GM21786 (cell line): Measurements from ENCODE around the gene PRKD1.
"Not testable (repeated sequence)": the region's sequence is repeated elsewhere in the genome, so short reads cannot be mapped to it uniquely, and the experiment has no call there.

Experiments
- ATAC-seq: cut with Tn5 transposase; IDR thresholded peaks from one replicate; pipeline ENCODE4 v1.9.1; 2021; ENCODE audit not compliant: unreplicated experiment

Gene PRKD1

DNA sequence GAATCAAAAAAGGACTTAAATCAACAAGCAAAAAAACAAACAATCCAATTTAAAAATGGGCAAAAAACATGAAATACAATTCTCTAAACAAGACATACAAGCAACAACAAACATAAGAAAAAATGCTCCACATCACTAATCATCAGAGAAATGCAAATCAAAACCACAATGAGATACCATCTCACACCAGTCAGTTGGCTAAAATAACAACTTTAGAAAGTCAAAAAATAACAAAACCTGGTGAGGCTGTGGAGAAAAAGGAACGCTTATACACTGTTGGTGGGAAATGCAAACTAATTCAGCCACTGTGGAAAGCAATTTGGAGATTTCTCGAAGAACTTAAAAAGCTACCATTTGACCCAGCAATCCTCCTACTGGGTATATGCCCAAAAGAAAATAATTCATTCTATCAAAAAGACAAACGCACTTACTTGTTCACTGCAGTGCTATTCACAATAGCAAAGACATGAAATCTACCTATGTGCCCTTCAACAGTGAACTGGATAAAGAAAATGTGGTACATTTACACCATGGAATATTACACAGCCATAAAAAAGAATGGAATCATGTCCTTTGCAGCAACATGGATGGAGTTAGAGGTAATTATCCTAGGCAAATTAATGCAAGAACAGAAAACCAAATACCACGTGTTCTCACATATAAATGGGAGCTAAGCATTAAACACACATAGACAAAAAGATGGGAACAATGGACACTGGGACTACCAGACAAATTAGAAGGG lies 26.9 kb downstream of the PRKD1 start:
- no peak for ATAC-seq

DNA sequence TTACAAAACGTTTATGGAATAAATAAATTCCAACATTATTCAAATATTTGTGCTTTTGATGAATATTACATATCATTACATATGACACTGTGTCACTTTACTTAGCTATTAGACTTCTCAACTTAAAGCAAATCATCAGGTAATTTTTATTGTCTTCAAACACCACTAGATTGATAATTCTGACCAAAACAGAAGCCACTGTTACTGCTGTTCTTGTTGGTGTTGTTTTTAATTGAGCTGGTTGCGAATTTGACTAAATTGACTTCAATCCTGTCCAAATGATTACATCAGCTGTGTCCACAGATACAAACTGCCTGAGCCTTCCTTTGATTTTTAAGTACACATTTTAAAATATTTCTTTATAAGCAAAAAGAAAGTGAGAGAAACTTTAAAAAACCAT lies 29.2 kb downstream of the PRKD1 start:
- ATAC-seq: no peak

DNA sequence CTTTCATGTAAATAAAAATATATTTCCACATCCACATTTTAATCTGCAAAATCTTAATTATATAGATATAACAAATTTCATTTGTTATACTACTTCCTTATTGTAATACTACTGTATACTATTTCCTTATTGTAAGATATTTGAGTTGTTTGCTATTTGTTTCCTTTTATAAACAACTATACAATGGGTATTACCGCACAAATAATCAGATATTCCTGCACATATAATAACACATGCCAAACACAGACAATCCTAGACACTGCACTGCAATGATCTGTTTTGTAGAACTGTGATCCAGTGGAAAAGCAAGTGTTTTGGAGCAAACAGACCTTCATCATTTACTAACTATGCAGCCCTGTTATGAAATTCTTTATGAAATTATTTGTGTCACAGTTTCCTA lies 30.5 kb downstream of the PRKD1 start:
- ATAC-seq: no peak

DNA sequence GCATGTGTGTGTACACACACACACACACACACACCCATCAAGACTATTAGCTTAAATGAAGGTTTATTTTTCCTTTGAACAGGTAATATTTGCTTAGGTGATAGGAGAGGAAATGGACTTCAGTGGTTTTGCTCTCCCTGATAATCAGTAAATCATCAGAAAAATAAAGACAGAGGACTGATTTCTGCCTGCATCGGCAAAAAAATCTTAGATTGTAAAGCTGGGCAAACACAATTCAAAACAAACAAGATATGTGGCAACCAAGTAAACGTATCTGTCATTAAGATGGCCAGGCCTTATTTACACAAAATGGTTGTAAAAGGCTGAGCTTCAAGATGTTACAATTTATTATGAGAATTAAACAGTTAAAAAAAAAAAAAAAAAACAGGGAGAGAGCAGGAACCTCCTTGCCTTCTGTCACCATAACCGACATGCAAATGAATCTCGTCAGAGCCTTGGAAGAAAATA lies 31.3 kb downstream of the PRKD1 start:
- ATAC-seq: no peak

DNA sequence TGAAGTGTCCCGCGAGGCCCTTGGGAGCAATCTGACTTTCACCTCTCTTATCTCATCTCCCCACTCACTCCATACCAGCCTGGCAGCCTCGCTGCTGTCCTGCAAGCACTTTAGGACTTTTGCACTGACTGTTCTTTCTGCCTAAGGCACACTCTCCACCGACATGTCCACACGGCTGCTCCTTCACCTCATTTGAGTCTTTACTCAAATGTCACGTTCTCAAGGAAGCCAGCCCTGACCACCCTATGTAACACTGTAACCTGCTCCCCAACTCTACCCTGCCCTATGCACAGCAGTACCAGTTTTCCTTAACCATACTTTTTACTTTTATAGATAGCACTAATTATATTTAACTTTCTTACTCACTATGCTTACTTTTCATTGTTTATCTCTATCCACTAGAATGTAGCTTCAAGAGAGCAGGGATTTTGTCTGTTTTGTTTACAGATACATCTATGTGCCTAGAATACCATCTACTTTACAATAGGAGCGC lies 32.0 kb downstream of the PRKD1 start:
- ATAC-seq: no peak

DNA sequence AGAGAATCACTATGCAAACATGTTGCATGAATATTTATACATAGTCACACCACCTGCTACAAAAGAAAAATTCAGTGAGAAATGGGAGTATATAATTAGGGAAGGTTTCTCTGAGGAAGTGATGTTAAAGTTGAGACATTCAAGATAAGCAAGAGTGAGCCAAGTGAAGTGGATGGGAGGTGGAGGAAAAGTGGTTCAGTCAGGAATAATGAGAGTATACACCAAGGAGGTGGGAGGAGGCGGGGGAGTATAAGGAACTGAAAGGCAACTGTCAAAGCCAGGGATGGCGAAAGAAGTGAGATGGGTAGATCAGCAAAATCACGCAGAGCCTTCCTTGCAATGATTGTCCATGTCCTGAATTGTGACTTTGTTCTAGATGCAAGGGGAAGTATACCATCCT lies 33.7 kb downstream of the PRKD1 start:
- no peak for ATAC-seq

DNA sequence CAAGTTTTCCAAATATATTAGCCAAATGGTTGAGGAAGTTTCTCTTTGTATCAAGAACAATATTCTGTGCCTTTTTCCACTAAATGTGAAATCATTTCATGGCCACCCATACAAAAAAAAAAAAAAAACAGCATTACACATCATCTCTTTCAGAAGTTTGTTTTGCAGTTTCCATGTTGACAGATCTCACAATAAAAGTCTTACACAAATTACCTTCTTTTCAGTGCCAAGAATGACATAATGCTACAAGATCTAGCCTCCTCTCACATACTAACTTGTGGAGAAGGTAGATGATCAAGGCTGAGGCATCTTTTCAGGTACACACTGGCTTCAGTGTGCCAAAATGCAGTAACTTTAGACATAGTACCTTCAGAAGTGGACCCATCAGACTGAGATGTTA lies 35.3 kb downstream of the PRKD1 start:
- ATAC-seq: no peak

DNA sequence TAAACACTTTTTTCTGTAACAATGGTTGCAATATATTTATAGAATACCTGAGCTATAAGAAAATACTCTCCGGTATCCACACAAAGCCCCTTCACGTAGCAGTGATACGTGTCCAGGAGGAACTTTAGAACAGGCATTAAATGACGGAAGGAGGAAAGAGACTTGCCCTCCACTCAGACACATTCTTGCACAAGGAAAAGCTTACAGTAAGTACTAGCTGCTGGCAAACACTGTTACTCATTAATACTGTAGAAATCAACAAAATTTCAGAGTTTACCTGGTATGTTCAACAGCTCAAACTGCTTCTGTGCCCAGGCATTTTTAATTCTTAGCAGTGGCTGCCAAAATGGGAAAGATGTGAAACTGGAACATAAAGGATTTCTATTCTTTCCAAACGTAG lies 41.7 kb downstream of the PRKD1 start:
- ATAC-seq: no peak

DNA sequence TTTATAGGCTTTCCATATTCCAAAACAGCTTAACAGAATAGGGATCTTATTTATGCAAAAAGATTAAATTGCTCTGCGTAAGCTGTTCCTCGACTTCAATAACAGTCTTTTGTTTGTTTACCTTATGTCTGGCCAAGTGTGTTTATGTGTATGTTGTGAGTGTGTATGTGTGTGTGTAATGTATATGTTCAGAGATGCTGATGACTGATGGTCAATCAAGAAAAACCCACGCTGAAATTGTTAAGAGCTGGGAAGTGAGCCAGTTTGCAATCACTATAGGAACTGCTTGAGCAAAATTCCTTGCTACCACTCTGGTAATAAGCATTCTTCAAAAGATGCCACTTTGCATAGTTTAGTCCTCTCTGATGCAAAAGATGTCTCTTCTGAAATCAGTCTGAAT lies 59.6 kb downstream of the PRKD1 start:
- no peak for ATAC-seq

DNA sequence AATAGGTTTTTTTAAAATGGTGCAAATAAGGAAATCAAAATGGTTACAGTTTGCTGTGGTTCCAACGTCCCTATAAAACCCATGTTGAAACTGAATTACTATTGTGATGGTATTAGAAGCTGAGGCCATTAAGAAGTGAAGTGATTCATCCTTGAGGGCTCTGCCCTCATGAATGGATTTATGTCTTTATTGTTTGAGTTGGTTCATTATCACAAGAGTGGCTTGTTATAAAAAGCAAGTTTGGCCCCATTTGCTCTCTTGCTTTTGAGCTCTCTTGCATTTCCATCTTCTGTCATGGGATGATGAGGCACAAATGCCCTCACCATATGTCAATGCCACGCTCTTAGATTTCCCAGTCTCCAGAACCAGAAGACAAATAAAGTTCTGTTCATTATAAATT lies 62.3 kb downstream of the PRKD1 start:
- no peak for ATAC-seq

DNA sequence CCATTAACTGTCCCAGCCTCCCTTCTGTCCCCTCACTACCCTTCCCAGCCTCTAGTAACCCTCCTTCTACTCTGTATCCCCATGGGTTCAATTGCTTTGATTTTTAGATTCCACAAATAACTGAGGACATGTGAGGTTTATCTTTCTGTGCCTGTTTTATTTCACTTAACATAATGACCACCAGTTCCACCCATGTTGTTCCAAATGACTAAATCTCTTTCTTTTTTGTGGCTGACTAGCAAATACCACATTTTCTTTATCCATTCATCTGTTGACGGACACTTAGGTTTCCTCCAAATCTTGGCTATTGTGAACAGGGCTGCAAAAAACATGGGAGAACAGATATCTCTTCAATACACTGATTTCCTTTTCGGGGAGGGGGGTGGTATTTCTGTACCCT lies 65.7 kb downstream of the PRKD1 start:
- no peak for ATAC-seq

DNA sequence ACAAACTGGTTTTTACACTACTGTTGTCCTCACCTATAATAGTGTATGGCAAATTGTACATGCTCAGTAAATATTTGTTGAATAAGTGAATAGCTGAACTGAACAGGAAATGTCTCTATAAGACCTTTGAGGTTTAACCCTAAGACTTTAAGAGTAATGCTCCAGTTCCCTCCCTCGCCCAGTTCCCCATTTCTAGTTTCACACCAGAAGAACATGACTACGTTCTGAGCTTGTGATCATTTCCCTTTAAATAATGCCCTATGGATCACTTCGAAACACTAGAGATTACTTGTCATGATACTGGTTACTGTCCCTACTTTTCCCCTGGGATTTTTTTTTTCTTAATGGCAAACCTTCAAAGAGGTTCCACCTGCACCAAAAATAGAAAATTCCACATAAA lies 69.3 kb downstream of the PRKD1 start:
- ATAC-seq: peak; percentile 92

DNA sequence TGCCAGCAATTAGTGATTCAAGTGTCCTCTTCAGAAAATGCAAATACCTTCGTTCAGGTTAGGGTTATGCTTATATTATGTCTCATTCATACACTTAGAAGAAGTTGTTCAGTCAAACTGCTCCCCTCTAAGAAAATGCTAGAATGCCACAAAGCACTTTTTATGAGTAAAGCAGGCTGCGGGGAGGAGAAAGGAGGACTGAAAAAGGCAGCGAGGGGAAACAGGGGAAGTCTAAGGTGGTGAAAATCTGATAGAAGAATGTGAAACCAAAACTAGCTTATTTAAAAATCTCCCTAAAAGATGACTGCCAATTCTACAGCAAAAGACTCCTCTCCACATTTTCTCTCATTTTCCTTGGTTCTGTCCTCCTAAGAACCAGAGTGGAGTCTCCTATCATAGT lies 70.1 kb downstream of the PRKD1 start:
- peak; percentile 77 for ATAC-seq

DNA sequence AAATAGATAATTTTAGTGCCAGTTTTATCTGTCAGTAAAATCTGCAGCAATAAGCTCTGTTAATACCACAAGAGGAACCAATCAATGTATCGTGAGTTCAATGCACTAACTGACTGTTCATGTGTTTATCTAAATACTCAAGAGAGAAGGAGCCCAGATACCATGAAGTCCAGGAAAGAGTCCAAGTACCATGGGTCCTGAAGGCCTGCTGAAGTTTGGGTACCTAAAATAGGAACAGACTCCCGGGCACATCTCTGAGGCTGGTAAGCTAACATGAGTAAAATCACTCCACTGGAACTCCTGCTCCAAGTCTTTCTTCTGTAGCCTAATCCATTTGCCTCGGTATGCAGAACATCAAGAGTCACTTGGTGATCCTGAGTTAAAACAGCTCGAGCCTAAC lies 71.1 kb downstream of the PRKD1 start:
- no peak for ATAC-seq

DNA sequence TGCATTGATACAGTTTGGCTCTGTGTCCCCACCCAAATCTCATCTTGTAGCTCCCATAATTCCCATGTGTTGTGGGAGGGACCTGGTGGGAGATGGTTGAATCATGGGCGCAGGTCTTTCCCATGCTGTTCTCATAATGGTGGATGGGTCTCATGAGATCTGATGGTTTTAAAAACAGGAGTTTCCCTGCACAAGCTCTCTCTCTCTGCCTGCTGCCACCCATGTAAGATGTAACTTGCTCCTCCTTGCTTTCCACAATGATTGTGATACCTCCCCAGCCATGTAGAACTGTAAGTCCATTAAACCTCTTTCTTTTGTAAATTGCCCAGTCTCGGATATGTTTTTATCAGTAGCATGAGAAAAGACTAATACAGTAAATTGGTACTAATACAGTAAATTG lies 74.0 kb downstream of the PRKD1 start:
- ATAC-seq: not testable (repeated sequence)

DNA sequence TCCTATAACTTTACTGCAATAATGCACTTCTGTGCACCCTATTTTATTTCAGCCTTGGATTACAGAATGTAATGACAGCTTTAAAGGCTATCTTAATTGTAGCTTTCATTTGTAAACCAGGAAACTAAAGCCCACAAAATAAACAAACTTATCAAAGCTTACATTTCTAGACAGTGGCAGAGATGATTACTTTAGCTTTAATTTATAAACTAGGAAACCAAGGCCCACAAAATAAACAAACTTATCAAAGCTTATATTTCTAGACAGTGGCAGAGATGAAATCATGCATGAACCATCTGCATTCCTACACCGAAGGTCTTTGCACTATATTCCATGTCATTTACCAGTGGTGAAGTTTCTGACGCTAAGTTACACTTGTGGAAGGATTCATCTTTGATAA lies 74.4 kb downstream of the PRKD1 start:
- no peak for ATAC-seq

DNA sequence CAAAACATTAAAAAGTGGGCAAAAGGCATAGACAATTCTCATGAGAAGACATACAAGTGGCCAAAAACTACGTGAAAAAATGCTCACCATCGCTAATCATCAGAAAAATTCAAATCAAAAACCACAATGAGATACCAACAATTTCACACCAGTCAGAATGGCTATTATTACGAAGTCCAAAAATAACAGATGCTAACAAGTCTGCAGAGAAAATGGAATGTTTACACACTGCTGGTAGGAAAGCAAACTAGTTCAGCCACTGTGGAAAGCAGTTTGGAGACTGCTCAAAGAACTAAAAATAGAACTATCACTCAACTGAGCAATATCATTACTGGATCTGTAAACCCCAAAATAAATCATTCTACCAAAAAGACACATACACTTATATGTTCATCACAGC lies 76.2 kb downstream of the PRKD1 start:
- no peak for ATAC-seq

DNA sequence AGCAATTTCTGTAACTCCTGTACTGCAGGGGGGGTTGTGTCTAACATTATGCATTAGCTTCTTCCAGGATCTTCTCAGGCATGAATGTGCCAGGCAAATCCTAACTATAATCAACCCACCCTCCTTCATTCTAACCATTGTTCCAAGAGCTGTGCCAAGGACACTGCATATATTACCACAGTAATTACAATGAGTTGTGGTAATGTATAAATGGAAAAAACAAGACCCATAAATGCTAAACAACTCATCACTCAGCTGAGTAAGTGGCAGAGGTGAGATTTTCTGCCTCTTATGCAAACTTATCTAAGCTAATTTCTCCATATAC lies 80.6 kb downstream of the PRKD1 start:
- ATAC-seq: peak; percentile 13

DNA sequence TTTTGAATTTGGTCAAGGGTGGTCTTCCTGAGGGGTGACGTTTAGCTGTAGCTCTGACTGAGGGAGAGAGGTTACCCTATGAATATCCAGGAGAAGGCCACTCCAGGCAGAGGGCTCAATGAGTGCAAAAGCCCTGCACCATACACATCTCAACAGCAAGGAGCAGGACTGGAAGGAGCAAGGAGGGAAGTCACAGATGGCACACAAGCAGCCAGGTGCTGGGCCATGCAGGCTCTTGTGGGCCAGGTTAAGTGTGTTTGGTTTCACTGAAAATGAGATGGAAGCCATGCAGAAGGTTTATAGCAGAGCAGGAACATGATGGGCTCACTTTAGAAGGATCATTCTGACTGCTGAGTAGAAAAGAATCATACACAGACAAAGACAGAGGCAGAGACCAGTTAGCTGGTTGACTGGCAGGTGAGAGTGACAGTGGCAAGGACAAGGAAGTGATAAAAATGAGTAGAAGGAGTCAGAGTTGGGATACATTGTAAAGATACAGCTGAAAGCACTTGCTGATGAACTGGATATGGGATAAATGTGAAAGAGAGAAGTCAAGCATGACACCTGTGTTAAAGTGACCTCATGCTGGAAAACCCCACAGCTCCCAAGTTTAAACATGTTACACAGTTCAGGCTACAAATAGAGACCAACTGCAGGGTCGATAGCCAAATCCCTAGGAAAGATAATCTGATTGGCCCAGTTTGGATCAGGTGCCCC lies 81.2 kb downstream of the PRKD1 start:
- ATAC-seq: peak; percentile 62

DNA sequence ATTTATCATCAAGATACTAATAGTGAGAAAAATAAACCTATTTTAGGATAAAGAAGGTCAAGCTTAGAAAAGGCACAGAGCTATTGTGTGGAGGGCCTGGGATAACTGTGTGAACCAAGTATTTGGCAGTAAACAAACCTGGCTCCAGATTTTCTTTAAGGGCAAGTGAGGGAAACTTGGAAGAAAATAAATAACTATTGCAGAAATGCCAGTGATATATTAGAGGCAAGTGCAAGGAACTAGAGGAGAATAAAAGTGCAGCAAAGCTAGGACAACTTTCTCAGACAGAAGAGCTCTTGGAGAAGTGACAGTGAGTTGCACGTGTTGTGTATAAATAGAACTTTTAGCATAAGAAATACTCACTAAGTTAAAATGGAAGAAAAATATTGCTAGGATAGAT lies 83.7 kb downstream of the PRKD1 start:
- ATAC-seq: no peak

DNA sequence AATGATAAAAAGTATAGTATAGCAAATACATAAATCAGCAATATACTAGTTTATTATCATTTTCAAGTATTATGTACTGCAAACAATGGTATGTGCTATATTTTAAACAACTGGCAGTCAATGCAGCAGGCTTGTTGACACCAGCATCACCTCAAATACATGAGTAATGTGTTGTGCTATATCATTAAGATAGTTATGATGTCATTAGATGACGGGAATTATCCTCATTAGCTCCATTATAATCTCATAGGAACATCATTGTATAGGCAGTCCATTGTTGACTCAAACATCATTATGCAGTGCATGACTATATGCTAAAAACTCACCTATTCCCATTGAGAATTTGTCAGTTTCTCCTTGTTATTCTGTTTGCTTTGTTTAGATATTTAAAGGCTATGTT lies 85.4 kb downstream of the PRKD1 start:
- no peak for ATAC-seq

DNA sequence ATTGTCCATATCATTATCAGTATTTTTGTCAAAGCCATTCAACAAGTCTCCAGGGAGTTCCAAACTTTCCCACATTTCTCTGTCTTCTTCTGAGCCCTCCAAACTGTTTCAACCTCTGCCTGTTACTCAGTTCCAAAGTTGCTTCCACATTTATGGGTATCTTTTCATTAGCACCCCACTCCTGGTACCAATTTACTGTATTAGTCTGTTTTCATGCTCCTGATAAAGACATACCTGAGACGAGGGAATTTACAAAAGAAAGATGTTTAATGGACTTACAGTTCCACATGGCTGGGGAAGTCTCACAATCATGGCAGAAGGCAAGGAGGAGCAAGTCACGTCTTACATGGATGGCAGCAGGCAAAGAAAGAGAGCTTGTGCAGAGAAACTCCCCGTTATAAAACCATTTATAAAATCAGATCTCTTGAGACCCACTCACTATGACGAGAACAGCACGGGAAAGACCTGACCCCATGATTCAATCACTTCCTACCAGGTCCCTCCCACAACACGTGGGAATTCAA lies 87.2 kb downstream of the PRKD1 start:
- not testable (repeated sequence) for ATAC-seq
